HG03280 (cell line): ENCODE data around the gene WWOX.

Experiments used
- ATAC-seq: cut with Tn5 transposase; IDR thresholded peaks from one replicate; pipeline ENCODE4 v1.9.1; 2021; ENCODE audit warnings: mild to moderate bottlenecking, moderate library complexity; ENCODE audit not compliant: unreplicated experiment

The WWOX gene

GRCh38 chr16:78102865-78103264 is 3.4 kb downstream of the WWOX start:
- ATAC-seq = no peak

GRCh38 chr16:78105517-78105916 is 6.1 kb downstream of the WWOX start:
- ATAC-seq = no peak

- no peak for ATAC-seq
These were observed 7.2 kb downstream of the WWOX start for GRCh38 chr16:78106686-78107085.

GRCh38 chr16:78108451-78108850 is 9.0 kb downstream of the WWOX start:
- no peak for ATAC-seq

GRCh38 chr16:78113258-78113657 is 13.8 kb downstream of the WWOX start:
- no peak for ATAC-seq

- no peak for ATAC-seq
These were observed 16.2 kb downstream of the WWOX start for GRCh38 chr16:78115659-78116058.

- ATAC-seq = no peak
These were observed 17.5 kb downstream of the WWOX start for GRCh38 chr16:78116946-78117345.

GRCh38 chr16:78117391-78117790 is 17.9 kb downstream of the WWOX start:
- ATAC-seq = no peak

- no peak for ATAC-seq
These were observed 19.1 kb downstream of the WWOX start for GRCh38 chr16:78118469-78119025.

GRCh38 chr16:78122774-78123315 is 23.4 kb downstream of the WWOX start:
- ATAC-seq = peak; percentile 78

- ATAC-seq = no peak
These were observed 25.8 kb downstream of the WWOX start for GRCh38 chr16:78125112-78125844.

- no peak for ATAC-seq
These were observed 27.2 kb downstream of the WWOX start for GRCh38 chr16:78126662-78127061.

- no peak for ATAC-seq
These were observed 27.7 kb downstream of the WWOX start for GRCh38 chr16:78127130-78127529.

GRCh38 chr16:78128913-78129312 is 29.5 kb downstream of the WWOX start:
- no peak for ATAC-seq

GRCh38 chr16:78129349-78129748 is 29.9 kb downstream of the WWOX start:
- no peak for ATAC-seq

- ATAC-seq = no peak
These were observed 30.7 kb downstream of the WWOX start for GRCh38 chr16:78130083-78130608.

GRCh38 chr16:78130950-78131349 is 31.5 kb downstream of the WWOX start:
- no peak for ATAC-seq

- ATAC-seq = no peak
These were observed 34.5 kb downstream of the WWOX start for GRCh38 chr16:78133919-78134318.

- no peak for ATAC-seq
These were observed 35.6 kb downstream of the WWOX start for GRCh38 chr16:78134944-78135619.

- no peak for ATAC-seq
These were observed 37.7 kb downstream of the WWOX start for GRCh38 chr16:78137179-78137578.

- ATAC-seq = no peak
These were observed 38.5 kb downstream of the WWOX start for GRCh38 chr16:78137782-78138616.
